Omental fat pad (tissue), 4 donors: Measurements from ENCODE around the gene L3MBTL4. TPM values are rescaled to one million over a fixed set of nuclear protein-coding genes. Genes with fewer than 3 reads are reported as not detected.

Source experiments
- ATAC-seq: fragments of 150-250 bp; one replicate; pipeline ENCODE4 v1.9.1; 2016; ENCODE audit warnings: mild to moderate bottlenecking, moderate library complexity; ENCODE audit not compliant: low FRiP score
- DNase-seq: peaks from one replicate; pipeline ENCODE4 v3.0.0-alpha.2; 2019; ENCODE audit warnings: low spot score
- CTCF ChIP-seq, 3 donors: fragments of 450-650 bp; IDR thresholded peaks; one replicate each; pipeline ENCODE4 v1.5.1; 2016 to 2017; ENCODE audit warnings: antibody characterized with exemption in 3 of 3, mild to moderate bottlenecking in 3 of 3, moderate library complexity in 2 of 3
- total RNA-seq, 4 donors: library from RNA; depleted of rRNA; stranded (reverse); fragments of >200 nt; gene quantifications; one replicate each; pipeline ENCODE4 v1.1.0, GENCODE V29; 2016

Gene L3MBTL4
- total RNA-seq, 4 donors from 2014 or later: 7.2 to 14.8 (median 8.3) TPM

GRCh38 chr18:6132751-6133368 is 281.9 kb downstream of the L3MBTL4 start:
- no peak for TF ChIP-seq CTCF (IDR thresholded peaks at IDR 0.05)
- no peak for DNase-seq
- ATAC-seq: no peak

- DNase-seq (no peak), ATAC-seq (no peak)
- TF ChIP-seq CTCF (IDR thresholded peaks at IDR 0.05): no peak
Observed at GRCh38 chr18:6120820-6121279, 293.9 kb downstream of the L3MBTL4 start.

GRCh38 chr18:6119761-6120160 is 294.9 kb downstream of the L3MBTL4 start:
- TF ChIP-seq CTCF (IDR thresholded peaks at IDR 0.05): no peak
- ATAC-seq (no peak), DNase-seq (no peak)

- TF ChIP-seq CTCF (IDR thresholded peaks at IDR 0.05): no peak
- ATAC-seq: no peak
- DNase-seq: no peak
Observed at GRCh38 chr18:6118080-6118479, 296.6 kb downstream of the L3MBTL4 start.

GRCh38 chr18:6115710-6116109 is 299.0 kb downstream of the L3MBTL4 start:
- no peak for DNase-seq
- TF ChIP-seq CTCF (IDR thresholded peaks at IDR 0.05): no peak
- no peak for ATAC-seq

- no peak for TF ChIP-seq CTCF (IDR thresholded peaks at IDR 0.05)
Observed at GRCh38 chr18:6113650-6114049, 301.1 kb downstream of the L3MBTL4 start.

GRCh38 chr18:6111726-6112125 is 303.0 kb downstream of the L3MBTL4 start:
- DNase-seq (no peak), ATAC-seq (no peak)
- TF ChIP-seq CTCF (IDR thresholded peaks at IDR 0.05): no peak

More at GRCh38 chr18:6113650-6114049, 301.1 kb downstream of the L3MBTL4 start:
- DNase-seq (no peak), ATAC-seq (no peak)
